ENCODE data around the gene RPRD2.

Gene RPRD2

DNA sequence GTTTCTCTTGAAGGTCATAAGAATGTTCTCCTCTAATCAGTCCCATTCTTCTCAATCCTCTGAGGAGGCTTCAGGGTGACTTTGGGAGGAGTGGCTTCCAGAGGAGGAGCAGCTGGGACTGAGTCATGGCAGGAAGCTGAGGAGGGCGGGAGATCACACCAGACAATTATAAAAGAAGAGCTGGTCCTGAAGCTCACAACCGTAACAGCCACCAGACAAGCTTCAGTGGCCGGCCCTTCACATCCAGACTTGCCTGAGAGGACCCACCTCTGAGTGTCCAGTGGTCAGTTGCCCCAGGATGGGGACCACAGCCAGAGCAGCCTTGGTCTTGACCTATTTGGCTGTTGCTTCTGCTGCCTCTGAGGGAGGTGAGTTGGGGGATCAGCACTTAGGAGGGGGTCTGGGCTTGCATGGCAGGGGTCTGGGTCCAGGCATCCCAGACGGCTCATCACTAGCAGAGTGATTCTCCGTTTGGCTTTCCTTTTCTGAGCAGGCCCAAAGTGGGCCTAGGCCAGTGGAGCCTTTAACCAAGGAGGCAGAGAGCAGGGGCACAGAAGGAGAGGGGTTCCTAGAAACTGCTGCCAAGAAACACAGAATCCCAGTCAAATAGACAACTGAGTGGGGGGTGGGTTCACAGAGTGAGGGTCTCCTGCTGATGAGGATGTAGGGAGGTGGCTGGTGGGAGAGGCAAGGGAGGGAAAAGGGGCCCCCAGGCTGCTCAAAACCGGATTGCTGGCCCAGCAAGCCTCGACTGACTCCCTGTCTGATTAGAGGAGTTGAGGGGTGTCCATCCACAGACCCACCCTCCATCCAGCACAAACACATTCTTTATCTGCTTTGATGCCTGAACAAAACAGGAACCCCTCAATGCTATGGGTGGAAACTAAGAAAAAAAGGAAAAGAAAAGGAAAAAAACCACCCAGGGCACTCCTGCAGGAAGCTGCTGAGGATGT is 144.2 kb downstream of the RPRD2 start, which contains the start of gene ECM1:
Gene ECM1, plus strand, starts transcription at position 198 of the 953 bp plus-strand sequence. Its CDS starts 101 bp downstream, at position 299.
- Histone ChIP-seq H3K4me3 (peak within 1 kb of the TSS; percentile 4 to 30 (median 24)), H3K27ac (peak within 1 kb of the TSS in 20 of 21 experiments; percentile 35 to 91 (median 77))

DNA sequence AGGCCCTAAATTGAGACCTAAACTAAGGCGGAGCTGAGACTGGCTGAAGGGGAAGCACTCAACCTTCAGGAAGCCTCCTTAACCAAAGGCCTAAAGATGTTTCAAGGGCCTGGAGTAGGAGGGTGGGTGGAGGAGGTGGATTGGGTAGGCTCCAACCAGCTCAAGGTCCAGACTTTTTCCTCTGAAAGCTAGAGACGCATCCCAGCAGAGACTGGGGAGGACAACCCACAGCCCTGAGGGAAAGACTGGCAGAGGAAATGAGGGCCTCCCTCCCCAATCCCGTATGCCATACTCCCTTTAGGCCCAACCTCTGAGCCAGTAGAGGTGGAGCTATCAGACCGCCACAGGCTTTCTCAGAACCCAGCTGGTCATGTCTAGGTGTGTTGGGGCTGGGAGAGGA is 145.0 kb downstream of the RPRD2 start:
- peak overlapping the region in 18 of 21 experiments; percentile 38 to 91 (median 78) for H3K27ac ChIP-seq
- H3K4me3 ChIP-seq = peak overlapping the region in 6 of 7 experiments; percentile 6 to 30 (median 25)

DNA sequence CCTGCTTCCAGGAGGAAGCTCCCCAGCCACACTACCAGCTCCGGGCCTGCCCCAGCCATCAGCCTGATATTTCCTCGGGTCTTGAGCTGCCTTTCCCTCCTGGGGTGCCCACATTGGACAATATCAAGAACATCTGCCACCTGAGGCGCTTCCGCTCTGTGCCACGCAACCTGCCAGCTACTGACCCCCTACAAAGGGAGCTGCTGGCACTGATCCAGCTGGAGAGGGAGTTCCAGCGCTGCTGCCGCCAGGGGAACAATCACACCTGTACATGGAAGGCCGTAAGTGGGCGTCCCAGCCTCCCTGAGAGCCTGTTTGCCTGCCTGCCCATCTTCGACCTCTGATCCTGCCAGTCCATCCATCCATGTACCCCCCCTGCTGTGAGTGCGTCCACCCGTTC is 147.6 kb downstream of the RPRD2 start:
- Histone ChIP-seq H3K4me3 (no peak overlapping the region), H3K27ac (peak overlapping the region in 1 of 21 experiments; percentile 32)

DNA sequence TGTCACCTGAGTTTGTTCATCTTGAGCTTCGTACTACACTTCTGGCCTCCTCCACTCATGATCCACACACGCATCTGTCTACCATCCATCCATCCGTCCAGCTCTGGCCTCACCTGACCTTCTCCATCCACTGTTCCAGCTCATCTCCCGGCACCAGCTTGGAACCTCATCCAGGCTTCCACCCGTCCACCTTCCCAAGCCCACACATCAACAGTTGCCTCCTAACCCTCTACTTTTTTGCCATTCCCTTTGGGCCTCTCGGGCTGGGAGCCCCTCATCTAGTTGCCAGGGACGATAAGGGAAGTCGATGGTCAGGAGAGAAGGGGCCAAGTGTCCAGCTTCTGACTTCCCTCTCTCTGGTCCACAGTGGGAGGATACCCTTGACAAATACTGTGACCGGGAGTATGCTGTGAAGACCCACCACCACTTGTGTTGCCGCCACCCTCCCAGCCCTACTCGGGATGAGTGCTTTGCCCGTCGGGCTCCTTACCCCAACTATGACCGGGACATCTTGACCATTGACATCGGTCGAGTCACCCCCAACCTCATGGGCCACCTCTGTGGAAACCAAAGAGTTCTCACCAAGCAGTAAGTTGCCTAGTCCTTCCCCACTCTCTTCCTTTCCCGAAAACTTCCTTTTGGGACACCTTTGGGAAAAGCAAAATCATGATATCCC is 148.2 kb downstream of the RPRD2 start:
- Histone ChIP-seq H3K4me3 (no peak overlapping the region), H3K27ac (no peak overlapping the region)

DNA sequence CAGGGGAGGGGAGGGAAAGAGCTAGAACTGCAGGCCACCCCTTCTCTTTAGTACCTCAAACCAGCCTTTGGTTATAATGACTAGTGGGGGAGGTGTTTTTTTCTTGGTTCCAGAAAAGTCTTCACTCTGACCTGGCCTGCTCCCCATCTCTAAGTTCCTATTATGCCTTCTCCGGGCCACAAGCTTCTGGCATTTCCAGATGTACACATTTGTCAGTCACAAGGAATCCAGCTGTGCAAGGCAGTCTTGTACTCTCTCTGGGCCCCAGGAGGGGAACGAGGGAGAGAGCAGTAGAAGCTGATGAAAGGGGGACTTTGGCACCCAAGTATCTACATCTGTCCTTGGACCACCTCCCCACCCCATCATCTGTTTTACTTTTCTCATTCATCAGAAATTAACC is 148.9 kb downstream of the RPRD2 start:
- Histone ChIP-seq H3K4me3 (no peak overlapping the region), H3K27ac (peak overlapping the region in 4 of 21 experiments; percentile 13 to 36 (median 27))

DNA sequence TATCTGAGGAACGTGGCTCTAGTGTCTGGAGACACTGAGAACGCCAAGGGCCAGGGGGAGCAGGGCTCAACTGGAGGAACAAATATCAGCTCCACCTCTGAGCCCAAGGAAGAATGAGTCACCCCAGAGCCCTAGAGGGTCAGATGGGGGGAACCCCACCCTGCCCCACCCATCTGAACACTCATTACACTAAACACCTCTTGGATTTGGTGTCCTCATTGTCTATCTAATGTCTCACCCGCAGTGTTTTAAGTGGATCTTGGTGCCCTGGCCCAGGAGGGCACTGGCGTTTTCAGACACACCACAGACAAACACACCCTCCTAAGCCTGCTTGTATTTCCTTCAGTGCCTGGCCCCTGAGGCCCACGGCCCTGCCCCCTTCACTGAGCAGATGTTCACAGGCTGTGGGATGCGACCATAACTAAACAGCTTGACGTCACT is 149.4 kb downstream of the RPRD2 start:
- peak overlapping the region in 7 of 21 experiments; percentile 6 to 36 (median 25) for H3K27ac ChIP-seq

DNA sequence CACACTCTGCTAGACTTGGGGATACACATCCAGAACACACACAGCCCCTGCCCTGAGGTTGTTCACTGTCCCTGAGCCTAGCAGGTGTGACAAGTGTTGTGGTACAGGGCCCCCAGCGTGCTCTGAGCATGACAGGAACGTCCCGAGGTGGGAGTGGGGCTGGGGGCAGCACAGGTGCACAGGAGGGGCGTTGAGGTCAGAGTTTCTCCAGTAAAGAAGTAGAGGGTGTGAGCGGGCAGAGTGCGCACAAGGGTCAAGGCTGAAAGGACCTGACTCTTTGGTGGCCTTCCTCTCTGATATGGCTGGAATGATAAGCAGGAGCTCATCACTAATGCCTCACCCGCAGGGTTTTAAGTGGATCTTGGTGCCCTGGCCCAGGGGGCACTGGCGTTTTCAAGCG is 150.3 kb downstream of the RPRD2 start:
- no peak overlapping the region for H3K4me3 ChIP-seq
- H3K27ac ChIP-seq = no peak overlapping the region

More for the DNA sequence above, 149.4 kb downstream of the RPRD2 start:
- no peak overlapping the region for H3K4me3 ChIP-seq

DNA sequence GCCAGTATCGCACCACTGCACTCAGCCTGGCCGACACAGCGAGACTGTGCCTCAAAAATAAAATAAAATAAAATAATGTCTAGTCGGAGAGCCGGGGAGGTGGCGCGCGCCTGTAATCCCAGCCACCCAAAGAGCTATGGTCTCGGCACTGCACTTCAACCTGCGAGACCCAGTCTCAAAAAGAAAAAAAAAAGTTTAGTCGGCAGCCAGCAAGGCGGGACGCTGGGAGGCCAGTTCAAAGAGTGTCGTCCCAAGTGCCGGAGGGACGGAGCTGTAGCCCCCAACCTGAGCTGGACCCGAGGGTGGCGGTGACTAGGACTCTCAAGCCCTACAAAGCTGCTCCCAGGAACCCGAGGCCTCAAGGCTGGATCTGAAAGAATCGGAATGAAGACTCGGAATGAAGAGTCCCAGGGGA is 151.0 kb downstream of the RPRD2 start:
- peak overlapping the region in 20 of 21 experiments; percentile 1 to 81 (median 68) for H3K27ac ChIP-seq
- peak overlapping the region; percentile 33 to 59 (median 48) for H3K4me3 ChIP-seq

DNA sequence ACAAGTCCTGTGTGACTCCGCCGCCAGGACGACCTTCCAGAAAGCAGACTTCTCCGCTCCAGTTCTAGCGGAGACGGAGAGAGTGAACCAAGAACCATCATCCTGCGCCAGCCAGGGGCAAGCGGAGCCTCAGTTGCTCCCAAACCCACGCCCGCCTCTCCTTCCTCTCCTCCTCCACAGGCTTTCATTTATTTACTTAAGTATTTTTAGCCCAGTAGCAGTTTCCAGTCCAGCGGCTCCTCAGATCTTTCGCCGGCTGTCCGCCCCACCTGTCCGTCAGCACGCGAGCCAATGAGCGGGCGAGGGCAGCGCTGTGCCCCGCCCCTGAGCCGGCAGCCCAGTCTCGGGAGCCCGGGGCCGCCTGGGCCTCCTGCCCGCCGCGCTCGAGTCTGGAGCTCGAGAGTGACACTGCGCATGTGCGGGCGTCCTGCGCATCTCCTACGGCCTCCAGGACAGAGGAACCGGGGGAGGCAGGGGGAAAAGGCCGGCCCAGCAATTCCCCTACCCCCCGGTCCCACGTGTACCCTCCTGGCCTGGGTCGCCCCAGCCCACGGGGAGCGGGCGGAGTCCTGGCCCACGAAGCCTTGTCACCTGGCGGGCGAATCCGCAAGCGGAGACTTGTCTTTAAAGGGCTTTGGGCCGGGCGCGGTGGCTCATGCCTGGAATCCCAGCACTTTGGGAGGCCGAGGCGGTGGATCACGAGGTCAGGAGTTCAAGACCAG is 151.5 kb downstream of the RPRD2 start, which contains the start of gene FALEC:
Gene FALEC, plus strand, starts transcription at position 425 of the 722 bp plus-strand sequence.
- H3K4me3 ChIP-seq = peak within 1 kb of the TSS; percentile 33 to 59 (median 48)

DNA sequence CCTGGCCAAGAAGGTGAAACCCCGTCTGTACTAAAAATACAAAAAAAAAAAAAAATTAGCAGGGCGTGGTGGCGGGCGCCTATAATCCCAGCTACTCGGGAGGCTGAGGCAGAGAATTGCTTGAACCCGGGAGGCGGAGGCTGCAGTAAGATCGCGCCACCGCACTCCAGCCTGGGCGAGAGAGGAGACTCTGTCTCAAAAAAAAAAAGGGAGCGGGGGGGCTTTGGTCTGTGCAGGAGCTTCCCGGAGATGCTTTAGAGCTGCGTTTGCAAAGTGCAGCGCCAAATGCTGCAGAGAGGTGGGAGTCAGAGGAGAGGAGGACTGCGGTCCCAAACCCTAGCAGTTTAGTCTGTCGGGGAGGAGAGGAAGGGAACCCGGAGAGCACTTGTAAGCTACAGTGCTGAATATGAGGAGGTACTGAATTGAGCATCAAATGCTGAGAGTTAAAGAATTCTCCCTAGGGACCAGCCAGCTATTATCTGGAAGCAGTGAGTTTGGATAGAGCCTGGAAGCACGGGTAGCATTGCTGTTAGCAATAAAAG is 152.2 kb downstream of the RPRD2 start:
- peak overlapping the region; percentile 33 to 59 (median 48) for H3K4me3 ChIP-seq
- H3K27ac ChIP-seq = peak overlapping the region in 20 of 21 experiments; percentile 1 to 81 (median 74)

More for the DNA sequence above, 151.5 kb downstream of the RPRD2 start, which contains the start of gene FALEC:
- H3K27ac ChIP-seq = peak within 1 kb of the TSS in 20 of 21 experiments; percentile 1 to 81 (median 74)

DNA sequence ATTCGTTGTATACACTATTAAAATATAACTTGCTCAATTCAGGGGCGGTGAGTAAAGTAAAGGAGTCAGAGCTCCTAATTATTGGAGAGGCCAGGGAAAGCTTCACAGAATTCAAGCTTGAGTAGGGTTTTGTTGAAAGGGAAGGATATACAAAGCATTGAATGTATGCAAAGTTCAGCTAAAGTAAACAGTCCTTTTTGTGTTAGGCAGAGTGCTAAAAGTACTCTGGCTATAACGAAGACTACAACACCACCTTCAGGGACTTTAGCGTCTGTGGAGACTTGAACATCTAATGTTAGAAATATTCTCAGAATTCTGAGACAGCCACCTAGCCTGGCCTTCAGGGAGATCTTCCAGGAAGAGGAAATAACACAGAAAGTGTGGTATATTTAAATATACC is 152.7 kb downstream of the RPRD2 start:
- Histone ChIP-seq H3K4me3 (no peak overlapping the region), H3K27ac (peak overlapping the region in 5 of 21 experiments; percentile 41 to 81 (median 78))

DNA sequence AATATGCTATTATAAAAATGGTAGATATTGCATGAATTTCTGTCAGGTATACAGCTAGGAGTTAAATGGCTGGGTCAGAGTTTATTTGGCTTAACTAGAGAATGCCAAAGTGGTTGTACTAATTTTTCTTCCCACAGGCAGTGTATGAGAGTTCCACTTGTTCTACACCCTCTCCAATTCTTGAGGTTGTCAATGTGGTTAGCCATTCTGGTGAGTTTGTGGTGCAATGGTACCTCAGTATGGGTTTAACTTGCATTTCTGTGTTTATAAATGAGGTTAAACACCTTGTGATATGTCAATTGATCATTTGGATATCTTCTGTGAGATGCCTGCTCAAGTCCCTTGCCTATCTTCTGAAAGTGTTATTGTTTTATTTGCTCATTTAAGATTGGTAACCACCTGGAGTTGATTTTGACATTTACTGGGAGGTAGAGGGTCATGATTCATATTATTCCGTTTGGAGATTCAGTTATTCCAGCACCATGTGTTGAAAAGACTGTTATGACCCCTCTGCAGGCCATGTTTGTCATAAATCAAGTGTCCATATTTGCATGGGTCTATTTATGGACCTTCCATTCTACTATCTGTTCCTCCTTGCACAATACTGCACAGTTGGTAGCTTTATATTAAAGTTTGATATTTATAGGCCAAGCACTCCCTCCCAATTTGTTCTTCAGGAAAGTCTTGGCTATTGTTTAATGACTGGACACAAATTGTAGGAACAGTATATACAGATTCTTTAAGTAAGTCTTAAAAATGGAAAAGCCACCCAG is 157.4 kb downstream of the RPRD2 start:
- H3K27ac ChIP-seq = no peak overlapping the region

DNA sequence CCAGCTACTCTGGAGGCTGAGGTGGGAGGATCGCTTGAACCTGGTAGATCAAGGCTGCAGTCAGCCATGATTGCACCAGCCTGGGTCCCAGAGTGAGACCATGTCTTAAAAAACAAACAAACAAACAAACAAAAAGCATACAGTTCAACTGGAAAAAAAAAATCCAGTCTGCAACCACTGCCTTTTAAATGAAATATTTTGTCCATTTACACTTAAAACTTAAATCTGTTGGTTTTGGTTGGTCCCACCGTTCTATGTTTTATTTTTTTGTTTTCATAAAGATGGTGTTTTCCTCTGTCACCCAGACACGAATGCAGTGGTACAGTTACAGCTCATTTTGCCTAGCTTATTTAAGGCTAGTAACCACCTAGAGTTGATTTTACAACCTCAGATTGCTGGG is 161.4 kb downstream of the RPRD2 start:
- no peak overlapping the region for H3K4me3 ChIP-seq

More for the DNA sequence above, 157.4 kb downstream of the RPRD2 start:
- H3K4me3 ChIP-seq = no peak overlapping the region

More for the DNA sequence above, 161.4 kb downstream of the RPRD2 start:
- no peak overlapping the region for H3K27ac ChIP-seq

Data from skin epidermis (tissue), 12 donors.